Heart left ventricle (tissue), 13 donors: Measurements from ENCODE around the gene PLXNB3.

Source experiments
- CTCF ChIP-seq, 12 donors: fragments of 200-600 bp; sonication (generic) in 4 of 12; IDR thresholded peaks; one replicate each; pipeline versions ENCODE4 v1.5.0 to v1.8.0; 2018 to 2022; ENCODE audit warnings: antibody characterized with exemption in 12 of 12, mild to moderate bottlenecking in 5 of 12
- POLR2A ChIP-seq, 2 donors: fragments of 450-650 bp; IDR thresholded peaks; one replicate each; pipeline ENCODE4 v1.6.1; 2017; ENCODE audit warnings: antibody characterized with exemption in 2 of 2, mild to moderate bottlenecking in 2 of 2, moderate library complexity in 2 of 2
- donor health status: ischemic (EF 13 %, LVEDD 7.1; RV severe dilation, severe dysfunction).
- donor health status: DM: no; HTN: yes; CAD: no.
- donor health status: DM: no; HTN: no; CAD: no.
- donor health status: ischemic (EF 25% LVEDD 6.9; RV normal size, moderate dysfunction).
- donor health status: ischemic (EF 25% LVEDD 5.7; RV mildly dilated, moderate dysfunction).
- donor health status: ischemic (EF 35%, LVEDD 5.7; RV mildly dilated, moderate dysfunction).
- donor health status: nonischemic (EF 11% LVEDD 7.7; RV severe dilation, severe dysfunction).
- donor health status: DM: yes; HTN: yes; CAD: no.
- donor health status: PGD.
- donor health status: ischemic (EF 29% LVEDD 5.4; RV normal size, mild dysfunction).
- donor health status: nonischemic (EF 23%, LVEDD 6.1; RV moderate dilation, normal function).

GRCh38 chrX:153814591-153815315 lies 50.7 kb downstream of the PLXNB3 start:
- TF ChIP-seq CTCF (IDR thresholded peaks at IDR 0.05): no peak
- TF ChIP-seq POLR2A (IDR thresholded peaks at IDR 0.05): no peak
